Ovary (tissue), 9 donors: ENCODE results near the gene MORF4L1. TPM values are rescaled to one million over a fixed set of nuclear protein-coding genes. Genes with fewer than 3 reads are reported as not detected.

ENCODE experiments used
- DNase-seq, 5 donors: peaks; one replicate each; pipeline ENCODE4 v3.0.0-alpha.2; 2019 to 2020
- H3K27ac ChIP-seq, 2 donors: fragments of 200-600 bp; one replicate each; pipeline versions ENCODE4 v1.5.1 to v1.8.0; 2019 to 2022
- H3K27me3 ChIP-seq: fragments of 200-600 bp; one replicate; pipeline ENCODE4 v1.8.0; 2022
- H3K36me3 ChIP-seq: fragments of 200-600 bp; sonication (generic); one replicate; pipeline ENCODE4 v1.5.1; 2019
- H3K4me1 ChIP-seq: one replicate; pipeline ENCODE4 v1.8.1; 2013; ENCODE audit warnings: mild to moderate bottlenecking, moderate library complexity; ENCODE audit not compliant: insufficient read depth
- H3K4me3 ChIP-seq: fragments of 200-600 bp; sonication (generic); one replicate; pipeline ENCODE4 v1.5.1; 2017
- H3K9me3 ChIP-seq, 2 donors: fragments of 200-600 bp in 1 of 2; sonication (generic) in 1 of 2; one replicate each; pipeline versions ENCODE4 v1.5.1 to v1.8.1; 2013 to 2019; ENCODE audit warnings: mild to moderate bottlenecking in 1 of 2, moderate library complexity in 1 of 2
- EP300 ChIP-seq: sonication (generic); formaldehyde crosslinking; IDR thresholded peaks from one replicate; pipeline ENCODE4 v1.6.1; 2017; ENCODE audit warnings: antibody characterized with exemption
- POLR2A ChIP-seq: fragments of 450-650 bp; IDR thresholded peaks from one replicate; pipeline ENCODE4 v1.6.1; 2017; ENCODE audit warnings: antibody characterized with exemption, mild to moderate bottlenecking, moderate library complexity
- WGBS, 3 donors: extraction: QIAGEN DNeasy Blood & Tissue Kit in 1 of 3; methylation state at CpG; one replicate each; pipeline versions ENCODE4 v1.1.5 to v1.1.7; 2013 to 2017; 5-methylcytosine and 5-hydroxymethylcytosine counted together
- intact Hi-C, 4 donors: fragments of 100-400 bp; cut with DNase I; formaldehyde crosslinking; loops; one replicate each; pipeline versions ENCODE4 v1.11.0 to v1.15.1; 2022 to 2023
- polyA plus RNA-seq, 2 donors: library from polyadenylated mRNA; stranded (reverse); fragments of 200-250 nt in 1 of 2; fragments of 350-450 nt in 1 of 2; fragmentation: Illumina TruSeq in 1 of 2; extraction: RNeasy Lipid Tissue Mini Kit (QIAGEN cat#74804) in 1 of 2; gene quantifications; one replicate each; pipeline ENCODE4 v1.2.3, GENCODE V29; 2013 to 2014
- total RNA-seq, 7 donors: library from RNA; depleted of rRNA in 2 of 7; stranded (reverse); fragments of >200 nt in 2 of 7; fragmentation: NEBNext Ultra II Directional in 3 of 7; extraction: Animal tissue kit (Norgen Biotek cat#: 25700) in 3 of 7; gene quantifications; one replicate each; pipeline versions ENCODE4 v1.1.0 to v1.2.4, GENCODE V29; 2016 to 2023
- TF ChIP-seq, protein P1 (sequence below), 3 donors: fragments of 450-650 bp in 2 of 3; fragments of 200-600 bp in 1 of 3; IDR thresholded peaks; one replicate each; pipeline versions ENCODE4 v1.5.1 to v1.8.0; 2016 to 2022; ENCODE audit warnings: antibody characterized with exemption in 3 of 3, mild to moderate bottlenecking in 1 of 3
- donor health status: DM: no; HTN: no; CAD: no; lungs with moderate emphysema.
- donor health status: DM: no; HTN: no; CAD: no.
- donor health status: Bipolar disorder and iron deficiency.
- donor health status: DM: yes; HTN: yes; CAD: no.
- donor health status: DM: no; HTN: no; CAD: no.
- donor health status: DM: yes; HTN: yes; CAD: no.

Gene MORF4L1
- total and polyA plus RNA-seq, 9 donors, result 210 to 772 (median 346) TPM

DNA sequence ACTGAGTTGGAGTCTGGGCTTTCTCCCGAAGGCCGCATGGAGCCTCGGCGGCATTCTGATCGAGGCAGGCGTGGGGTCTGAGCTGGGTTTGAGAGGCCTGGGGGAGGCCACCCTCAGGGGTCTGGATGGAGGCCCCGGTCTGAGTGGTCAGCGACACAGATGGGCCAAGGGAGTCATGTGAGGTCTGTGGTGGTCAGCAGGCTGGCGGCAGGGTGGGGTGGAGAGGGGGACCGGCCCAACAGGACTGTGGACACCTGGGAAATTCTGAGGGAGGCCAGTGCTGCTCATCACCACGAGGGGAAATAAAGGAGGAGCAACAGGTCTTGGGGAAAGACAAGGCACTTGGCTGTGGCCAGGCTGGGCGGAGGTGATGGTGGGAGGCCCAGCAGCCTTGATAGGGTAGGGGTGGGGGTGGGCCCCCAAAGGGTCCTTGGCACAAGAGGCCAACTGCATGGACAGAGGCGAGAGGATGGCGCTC lies 56.0 kb downstream of the MORF4L1 start:
- intact Hi-C loops, result no loop called here
- no peak for TF ChIP-seq EP300
- TF ChIP-seq, protein P1, sequence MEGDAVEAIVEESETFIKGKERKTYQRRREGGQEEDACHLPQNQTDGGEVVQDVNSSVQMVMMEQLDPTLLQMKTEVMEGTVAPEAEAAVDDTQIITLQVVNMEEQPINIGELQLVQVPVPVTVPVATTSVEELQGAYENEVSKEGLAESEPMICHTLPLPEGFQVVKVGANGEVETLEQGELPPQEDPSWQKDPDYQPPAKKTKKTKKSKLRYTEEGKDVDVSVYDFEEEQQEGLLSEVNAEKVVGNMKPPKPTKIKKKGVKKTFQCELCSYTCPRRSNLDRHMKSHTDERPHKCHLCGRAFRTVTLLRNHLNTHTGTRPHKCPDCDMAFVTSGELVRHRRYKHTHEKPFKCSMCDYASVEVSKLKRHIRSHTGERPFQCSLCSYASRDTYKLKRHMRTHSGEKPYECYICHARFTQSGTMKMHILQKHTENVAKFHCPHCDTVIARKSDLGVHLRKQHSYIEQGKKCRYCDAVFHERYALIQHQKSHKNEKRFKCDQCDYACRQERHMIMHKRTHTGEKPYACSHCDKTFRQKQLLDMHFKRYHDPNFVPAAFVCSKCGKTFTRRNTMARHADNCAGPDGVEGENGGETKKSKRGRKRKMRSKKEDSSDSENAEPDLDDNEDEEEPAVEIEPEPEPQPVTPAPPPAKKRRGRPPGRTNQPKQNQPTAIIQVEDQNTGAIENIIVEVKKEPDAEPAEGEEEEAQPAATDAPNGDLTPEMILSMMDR (IDR thresholded peaks at IDR 0.05), result no peak
- no peak for TF ChIP-seq POLR2A
- WGBS, 3 donors, result 80 to 92% (median 86%) methylated on average over 14 of the region's 14 CpGs
- Histone ChIP-seq H3K4me3 (no peak overlapping the region), H3K27me3 (no peaks in the 10 kb centered on the region), H3K4me1 (no peaks in the 10 kb centered on the region), H3K36me3 (no peaks in the 10 kb centered on the region), H3K9me3 (no peaks in the 10 kb centered on the region), H3K27ac (no peak overlapping the region)
- DNase-seq, result peak in 1 of 5 donors; percentile 36

DNA sequence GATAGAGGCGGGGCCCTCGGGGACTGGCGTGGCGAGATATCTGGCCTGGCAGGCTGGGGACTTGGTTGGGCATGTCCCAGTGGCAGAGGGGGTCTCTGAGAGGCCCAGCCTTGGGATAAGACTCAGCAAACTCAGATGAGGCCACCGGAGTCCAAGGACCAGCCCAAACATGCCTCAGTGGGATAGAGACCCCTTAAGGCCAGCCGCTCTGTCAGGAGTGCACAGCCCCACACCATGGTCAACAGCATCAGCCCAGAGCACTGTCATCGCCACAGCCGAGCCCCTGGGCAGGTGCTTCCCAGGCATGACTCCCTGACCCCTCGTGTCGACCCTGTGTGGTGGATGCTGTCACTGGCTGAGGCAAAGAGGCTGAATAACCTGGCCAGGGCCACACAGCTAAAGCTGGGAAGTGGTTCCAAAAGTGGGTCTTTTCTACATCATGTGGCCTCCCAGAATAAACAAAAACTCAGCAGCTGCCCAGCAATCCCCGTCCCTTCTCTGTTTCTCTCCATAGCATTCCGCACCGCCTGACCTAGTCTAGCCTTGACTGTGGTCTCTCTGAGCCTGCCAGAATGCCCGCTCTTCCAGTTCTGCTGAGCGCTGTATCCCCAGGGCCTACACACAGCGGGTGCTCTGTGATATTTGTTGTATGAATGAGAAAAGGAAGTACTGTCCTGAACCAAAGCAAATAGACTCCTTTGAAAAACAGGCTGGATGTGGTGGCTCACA lies 57.0 kb downstream of the MORF4L1 start:
- Histone ChIP-seq H3K4me1 (peaks cover 1% of the 10 kb centered on the region), H3K9me3 (no peaks in the 10 kb centered on the region), H3K36me3 (no peaks in the 10 kb centered on the region), H3K4me3 (no peak overlapping the region), H3K27ac (no peak overlapping the region), H3K27me3 (no peaks in the 10 kb centered on the region)
- 91 to 95% (median 94%) methylated on average over 16 of the region's 16 CpGs for WGBS, 3 donors
- TF ChIP-seq POLR2A (no peak), EP300 (no peak)
- TF ChIP-seq, protein P1 (IDR thresholded peaks at IDR 0.05), result no peak
- DNase-seq, result peak in 1 of 5 donors; percentile 31
- intact Hi-C loops, result no loop called here

DNA sequence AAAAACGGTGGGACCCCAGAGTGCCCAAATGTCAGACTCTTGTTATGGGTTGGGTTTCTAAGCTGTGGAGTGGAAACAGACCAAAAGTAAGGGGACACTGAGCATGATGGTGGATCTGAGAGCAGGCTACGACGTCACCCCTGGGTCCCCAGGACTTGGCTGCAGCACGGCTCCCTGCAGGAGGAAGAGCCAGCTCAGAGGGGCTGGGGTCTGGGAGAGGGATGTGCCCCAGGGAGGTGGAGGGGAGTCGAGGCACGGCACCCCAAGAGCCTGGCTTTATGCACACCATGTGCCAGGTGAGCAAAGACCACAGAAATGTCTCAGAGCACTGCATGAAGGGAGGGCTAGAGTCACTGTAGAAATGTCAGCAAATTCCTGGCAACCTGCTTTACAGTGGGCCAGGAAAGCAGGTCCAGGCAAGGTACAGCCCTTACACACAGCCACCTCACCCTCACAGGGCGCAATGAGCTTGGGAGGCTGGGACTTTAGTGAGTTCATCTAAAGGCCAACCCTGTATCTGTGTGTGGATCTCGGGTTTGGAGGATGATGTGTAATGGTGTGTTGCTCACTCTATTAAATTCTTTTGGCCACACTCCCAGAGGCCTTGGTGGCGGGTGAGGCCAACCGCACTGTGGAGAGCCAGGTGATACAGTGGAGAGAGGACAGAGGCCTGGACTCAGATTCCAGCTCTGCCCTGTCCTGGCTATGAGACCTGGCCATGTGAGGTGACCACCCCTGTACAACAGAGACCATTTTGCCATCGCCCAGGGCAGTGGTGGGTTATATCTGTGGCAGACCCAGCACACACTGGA lies 58.1 kb downstream of the MORF4L1 start:
- Histone ChIP-seq H3K9me3 (no peaks in the 10 kb centered on the region), H3K27me3 (no peaks in the 10 kb centered on the region), H3K27ac (no peak overlapping the region), H3K36me3 (no peaks in the 10 kb centered on the region), H3K4me3 (no peak overlapping the region), H3K4me1 (peaks cover 1% of the 10 kb centered on the region)
- WGBS, 3 donors, result 72 to 77% (median 75%) methylated on average over 11 of the region's 11 CpGs
- TF ChIP-seq EP300 (no peak), POLR2A (no peak)
- TF ChIP-seq, protein P1 (IDR thresholded peaks at IDR 0.05), result no peak
- intact Hi-C loops, result no loop called here
- no peak for DNase-seq

DNA sequence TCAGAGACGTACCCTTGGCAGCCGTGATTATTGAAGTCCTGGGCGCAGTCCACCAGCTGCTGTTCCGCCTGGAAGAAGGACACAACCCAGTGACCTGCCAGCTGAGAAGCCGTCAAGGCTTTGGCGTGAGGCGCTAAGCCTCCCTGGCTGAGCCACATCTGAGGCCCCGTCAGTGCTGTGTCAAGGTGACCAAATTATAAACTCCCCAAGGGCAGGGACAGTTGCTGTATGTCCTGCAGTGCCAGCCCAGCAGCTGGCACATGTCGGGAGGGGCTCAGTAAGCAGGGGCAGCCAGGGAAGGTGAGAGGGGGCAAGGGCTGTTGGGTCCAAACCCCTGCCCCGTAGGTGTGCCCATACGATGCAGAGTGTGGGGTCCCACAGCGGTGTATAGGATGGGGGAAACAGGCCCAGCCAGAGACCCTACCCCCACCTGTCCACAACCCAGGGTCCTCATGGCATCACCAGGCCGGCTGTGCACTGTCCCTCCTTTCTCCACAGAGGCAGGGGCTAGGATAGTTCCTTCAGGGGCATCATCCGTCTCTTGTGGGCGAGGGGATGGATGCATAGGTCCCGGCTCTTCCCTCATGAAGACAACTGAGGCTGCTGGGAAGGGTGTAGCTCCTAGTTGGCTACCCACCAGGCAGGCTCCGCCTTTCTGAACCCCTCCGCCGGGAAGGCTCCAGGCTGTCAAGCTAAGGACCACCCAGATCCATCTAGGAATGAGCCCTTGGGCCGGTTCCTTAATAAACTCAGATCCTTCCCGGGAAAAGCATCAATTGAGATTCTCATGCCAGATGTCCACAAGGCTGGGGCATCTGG lies 59.0 kb downstream of the MORF4L1 start:
- peak in 1 of 5 donors; percentile 35 for DNase-seq
- H3K27ac ChIP-seq, result no peak overlapping the region
- no peak for TF ChIP-seq EP300
- TF ChIP-seq, protein P1 (IDR thresholded peaks at IDR 0.05), result no peak
- TF ChIP-seq POLR2A, result no peak
- H3K4me1 ChIP-seq, result peaks cover 1% of the 10 kb centered on the region
- no peaks in the 10 kb centered on the region for H3K27me3 ChIP-seq
- H3K4me3 ChIP-seq, result no peak overlapping the region
- intact Hi-C loops, result no loop called here
- no peaks in the 10 kb centered on the region for H3K9me3 ChIP-seq
- H3K36me3 ChIP-seq, result no peaks in the 10 kb centered on the region
- WGBS, 3 donors, result 78 to 86% (median 80%) methylated on average over 21 of the region's 21 CpGs
